ENCODE results near the gene DNAH3.
A peak's percentile ranks its signal among the peaks of the same experiment; 100 is the strongest.

The DNAH3 gene

GRCh38 chr16:20902426-20902825 lies 248.2 kb downstream of the DNAH3 start:
- H3K4me1 Mint-ChIP-seq: peaks cover 61% of the 10 kb centered on the region

GRCh38 chr16:20901436-20902112 lies 249.1 kb downstream of the DNAH3 start:
- Mint-ChIP-seq H3K4me1 (peaks cover 68% of the 10 kb centered on the region), H3K4me3 (peak overlapping the region; percentile 90), H3K36me3 (ENCODE audit: low read depth) (peaks cover 24% of the 10 kb centered on the region), H3K9me3 (no peaks in the 10 kb centered on the region), H3K27ac (peak overlapping the region; percentile 100), H3K27me3 (ENCODE audit: low read depth, poor library complexity) (peaks cover 6% of the 10 kb centered on the region)
- DNase-seq: peak; percentile 12
- TF ChIP-seq CTCF (IDR thresholded peaks at IDR 0.05): no peak

More at GRCh38 chr16:20902426-20902825, 248.2 kb downstream of the DNAH3 start:
- Mint-ChIP-seq H3K4me3 (peak overlapping the region; percentile 90), H3K9me3 (no peaks in the 10 kb centered on the region), H3K27ac (peak overlapping the region; percentile 100), H3K27me3 (ENCODE audit: low read depth, poor library complexity) (peaks cover 6% of the 10 kb centered on the region), H3K36me3 (ENCODE audit: low read depth) (peaks cover 19% of the 10 kb centered on the region)
- no peak for DNase-seq
- TF ChIP-seq CTCF (IDR thresholded peaks at IDR 0.05): no peak

- H3K27ac Mint-ChIP-seq: peak overlapping the region; percentile 100
- H3K36me3 Mint-ChIP-seq (ENCODE audit: low read depth): peaks cover 26% of the 10 kb centered on the region
- peak overlapping the region; percentile 90 for H3K4me3 Mint-ChIP-seq
- H3K4me1 Mint-ChIP-seq: peaks cover 68% of the 10 kb centered on the region
- TF ChIP-seq CTCF (IDR thresholded peaks at IDR 0.05): no peak
- H3K9me3 Mint-ChIP-seq: no peaks in the 10 kb centered on the region
- H3K27me3 Mint-ChIP-seq (ENCODE audit: low read depth, poor library complexity): peaks cover 4% of the 10 kb centered on the region
- no peak for DNase-seq
These were observed 249.6 kb downstream of the DNAH3 start for GRCh38 chr16:20901068-20901435.

- no peak for TF ChIP-seq CTCF (IDR thresholded peaks at IDR 0.05)
- peak; percentile 97 for DNase-seq
- Mint-ChIP-seq H3K4me1 (peaks cover 68% of the 10 kb centered on the region), H3K9me3 (no peaks in the 10 kb centered on the region), H3K27ac (peak within 1 kb of the TSS; percentile 100), H3K27me3 (ENCODE audit: low read depth, poor library complexity) (peaks cover 3% of the 10 kb centered on the region), H3K36me3 (ENCODE audit: low read depth) (peaks cover 32% of the 10 kb centered on the region), H3K4me3 (peak within 1 kb of the TSS; percentile 90)
These were observed 250.2 kb downstream of the DNAH3 start, which contains the start of the genes DCUN1D3 and LYRM1 for GRCh38 chr16:20900299-20901067. Gene DCUN1D3, minus strand, starts transcription at chr16:20900358. Its CDS starts 37,820 bp downstream, at chr16:20862538. Gene LYRM1, plus strand, starts transcription at chr16:20900771. Its CDS starts 14,785 bp downstream, at chr16:20915556.

- H3K27me3 Mint-ChIP-seq (ENCODE audit: low read depth, poor library complexity): peaks cover 3% of the 10 kb centered on the region
- H3K36me3 Mint-ChIP-seq (ENCODE audit: low read depth): peaks cover 34% of the 10 kb centered on the region
- H3K27ac Mint-ChIP-seq: peak overlapping the region; percentile 58
- DNase-seq: no peak
- TF ChIP-seq CTCF (IDR thresholded peaks at IDR 0.05): no peak
- no peaks in the 10 kb centered on the region for H3K9me3 Mint-ChIP-seq
- H3K4me3 Mint-ChIP-seq: peak overlapping the region; percentile 90
- H3K4me1 Mint-ChIP-seq: peaks cover 66% of the 10 kb centered on the region
These were observed 251.0 kb downstream of the DNAH3 start for GRCh38 chr16:20899477-20900298.
